ENCODE data around the gene DDX25.

DNA sequence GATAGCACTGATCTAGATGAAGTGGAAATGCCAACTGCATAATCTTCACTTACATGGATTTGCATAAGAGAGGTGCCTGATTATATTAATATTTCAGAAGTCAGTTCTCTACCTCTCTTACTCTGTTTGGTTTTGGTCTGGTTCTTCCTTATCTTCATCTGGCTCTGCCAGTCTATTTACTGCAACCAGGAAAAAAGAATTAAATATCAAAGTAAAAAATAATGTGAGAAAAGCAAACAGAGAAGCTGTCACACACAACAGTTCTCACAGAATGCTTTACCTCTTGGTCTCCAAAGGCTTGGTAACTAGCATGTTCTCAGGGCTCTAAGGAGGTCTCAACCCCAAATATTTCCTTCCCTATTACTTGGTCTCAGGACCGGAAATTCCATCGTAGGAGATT lies 48.3 kb downstream of the DDX25 start:
- TF ChIP-seq TAF1 (CRISPR knock-in tag; IDR thresholded peaks at IDR 0.05): no peak
- no peak for TF ChIP-seq EZH2 (conservative IDR thresholded peaks at IDR 0.05; ENCODE audit: low read depth, low read length)
- TF ChIP-seq, protein P1, sequence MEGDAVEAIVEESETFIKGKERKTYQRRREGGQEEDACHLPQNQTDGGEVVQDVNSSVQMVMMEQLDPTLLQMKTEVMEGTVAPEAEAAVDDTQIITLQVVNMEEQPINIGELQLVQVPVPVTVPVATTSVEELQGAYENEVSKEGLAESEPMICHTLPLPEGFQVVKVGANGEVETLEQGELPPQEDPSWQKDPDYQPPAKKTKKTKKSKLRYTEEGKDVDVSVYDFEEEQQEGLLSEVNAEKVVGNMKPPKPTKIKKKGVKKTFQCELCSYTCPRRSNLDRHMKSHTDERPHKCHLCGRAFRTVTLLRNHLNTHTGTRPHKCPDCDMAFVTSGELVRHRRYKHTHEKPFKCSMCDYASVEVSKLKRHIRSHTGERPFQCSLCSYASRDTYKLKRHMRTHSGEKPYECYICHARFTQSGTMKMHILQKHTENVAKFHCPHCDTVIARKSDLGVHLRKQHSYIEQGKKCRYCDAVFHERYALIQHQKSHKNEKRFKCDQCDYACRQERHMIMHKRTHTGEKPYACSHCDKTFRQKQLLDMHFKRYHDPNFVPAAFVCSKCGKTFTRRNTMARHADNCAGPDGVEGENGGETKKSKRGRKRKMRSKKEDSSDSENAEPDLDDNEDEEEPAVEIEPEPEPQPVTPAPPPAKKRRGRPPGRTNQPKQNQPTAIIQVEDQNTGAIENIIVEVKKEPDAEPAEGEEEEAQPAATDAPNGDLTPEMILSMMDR (CRISPR knock-in tag; IDR thresholded peaks at IDR 0.05): no peak
- TF ChIP-seq, protein P2, sequence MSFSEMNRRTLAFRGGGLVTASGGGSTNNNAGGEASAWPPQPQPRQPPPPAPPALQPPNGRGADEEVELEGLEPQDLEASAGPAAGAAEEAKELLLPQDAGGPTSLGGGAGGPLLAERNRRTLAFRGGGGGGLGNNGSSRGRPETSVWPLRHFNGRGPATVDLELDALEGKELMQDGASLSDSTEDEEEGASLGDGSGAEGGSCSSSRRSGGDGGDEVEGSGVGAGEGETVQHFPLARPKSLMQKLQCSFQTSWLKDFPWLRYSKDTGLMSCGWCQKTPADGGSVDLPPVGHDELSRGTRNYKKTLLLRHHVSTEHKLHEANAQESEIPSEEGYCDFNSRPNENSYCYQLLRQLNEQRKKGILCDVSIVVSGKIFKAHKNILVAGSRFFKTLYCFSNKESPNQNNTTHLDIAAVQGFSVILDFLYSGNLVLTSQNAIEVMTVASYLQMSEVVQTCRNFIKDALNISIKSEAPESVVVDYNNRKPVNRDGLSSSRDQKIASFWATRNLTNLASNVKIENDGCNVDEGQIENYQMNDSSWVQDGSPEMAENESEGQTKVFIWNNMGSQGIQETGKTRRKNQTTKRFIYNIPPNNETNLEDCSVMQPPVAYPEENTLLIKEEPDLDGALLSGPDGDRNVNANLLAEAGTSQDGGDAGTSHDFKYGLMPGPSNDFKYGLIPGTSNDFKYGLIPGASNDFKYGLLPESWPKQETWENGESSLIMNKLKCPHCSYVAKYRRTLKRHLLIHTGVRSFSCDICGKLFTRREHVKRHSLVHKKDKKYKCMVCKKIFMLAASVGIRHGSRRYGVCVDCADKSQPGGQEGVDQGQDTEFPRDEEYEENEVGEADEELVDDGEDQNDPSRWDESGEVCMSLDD (CRISPR knock-in tag; IDR thresholded peaks at IDR 0.05; ENCODE audit: borderline replicate concordance): no peak
- TF ChIP-seq, protein P3, sequence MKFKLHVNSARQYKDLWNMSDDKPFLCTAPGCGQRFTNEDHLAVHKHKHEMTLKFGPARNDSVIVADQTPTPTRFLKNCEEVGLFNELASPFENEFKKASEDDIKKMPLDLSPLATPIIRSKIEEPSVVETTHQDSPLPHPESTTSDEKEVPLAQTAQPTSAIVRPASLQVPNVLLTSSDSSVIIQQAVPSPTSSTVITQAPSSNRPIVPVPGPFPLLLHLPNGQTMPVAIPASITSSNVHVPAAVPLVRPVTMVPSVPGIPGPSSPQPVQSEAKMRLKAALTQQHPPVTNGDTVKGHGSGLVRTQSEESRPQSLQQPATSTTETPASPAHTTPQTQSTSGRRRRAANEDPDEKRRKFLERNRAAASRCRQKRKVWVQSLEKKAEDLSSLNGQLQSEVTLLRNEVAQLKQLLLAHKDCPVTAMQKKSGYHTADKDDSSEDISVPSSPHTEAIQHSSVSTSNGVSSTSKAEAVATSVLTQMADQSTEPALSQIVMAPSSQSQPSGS (CRISPR knock-in tag; IDR thresholded peaks at IDR 0.05): no peak
- no peak for TF ChIP-seq POLR2A (IDR thresholded peaks at IDR 0.05; ENCODE audit: insufficient read depth in 1 of 2, low read depth in 2 of 2, low read length in 2 of 2)
- no peak for TF ChIP-seq GABPA (IDR thresholded peaks at IDR 0.05; ENCODE audit: low read depth, low read length)
- no peak for TF ChIP-seq GABPA (CRISPR knock-in tag; IDR thresholded peaks at IDR 0.05; ENCODE audit: low read depth)
- no peak for TF ChIP-seq PAX8 (CRISPR knock-in tag; IDR thresholded peaks at IDR 0.05; ENCODE audit: borderline replicate concordance)
- TF ChIP-seq, protein P4, sequence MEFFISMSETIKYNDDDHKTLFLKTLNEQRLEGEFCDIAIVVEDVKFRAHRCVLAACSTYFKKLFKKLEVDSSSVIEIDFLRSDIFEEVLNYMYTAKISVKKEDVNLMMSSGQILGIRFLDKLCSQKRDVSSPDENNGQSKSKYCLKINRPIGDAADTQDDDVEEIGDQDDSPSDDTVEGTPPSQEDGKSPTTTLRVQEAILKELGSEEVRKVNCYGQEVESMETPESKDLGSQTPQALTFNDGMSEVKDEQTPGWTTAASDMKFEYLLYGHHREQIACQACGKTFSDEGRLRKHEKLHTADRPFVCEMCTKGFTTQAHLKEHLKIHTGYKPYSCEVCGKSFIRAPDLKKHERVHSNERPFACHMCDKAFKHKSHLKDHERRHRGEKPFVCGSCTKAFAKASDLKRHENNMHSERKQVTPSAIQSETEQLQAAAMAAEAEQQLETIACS (CRISPR knock-in tag; IDR thresholded peaks at IDR 0.05): no peak
- TF ChIP-seq ETV5 (CRISPR knock-in tag; IDR thresholded peaks at IDR 0.05; ENCODE audit: borderline replicate concordance): no peak
- TF ChIP-seq SP2 (CRISPR knock-in tag; IDR thresholded peaks at IDR 0.05): no peak
- TF ChIP-seq RAD21 (CRISPR knock-in tag; IDR thresholded peaks at IDR 0.05): no peak
